ENCODE results near the gene MAPKAP1.

Gene MAPKAP1

GRCh38 chr9:125470189-125470588 lies 236.8 kb downstream of the MAPKAP1 start:
- H3K4me3 ChIP-seq (replicated peaks; ENCODE audit: low read depth, low read length): no peak overlapping the region
- no peak for DNase-seq (ENCODE audit: low read depth)
- no peak for TF ChIP-seq CTCF (IDR thresholded peaks at IDR 0.05; ENCODE audit: low read length, missing control alignments)

GRCh38 chr9:125468646-125469045 lies 238.4 kb downstream of the MAPKAP1 start:
- no peak overlapping the region for H3K4me3 ChIP-seq (replicated peaks; ENCODE audit: low read depth, low read length)
- no peak for DNase-seq (ENCODE audit: low read depth)
- no peak for TF ChIP-seq CTCF (IDR thresholded peaks at IDR 0.05; ENCODE audit: low read length, missing control alignments)

GRCh38 chr9:125467116-125467740 lies 239.8 kb downstream of the MAPKAP1 start:
- no peak overlapping the region for H3K4me3 ChIP-seq (replicated peaks; ENCODE audit: low read depth, low read length)
- DNase-seq (ENCODE audit: low read depth): peak; percentile 36
- TF ChIP-seq CTCF (IDR thresholded peaks at IDR 0.05; ENCODE audit: low read length, missing control alignments): no peak

GRCh38 chr9:125466411-125466810 lies 240.6 kb downstream of the MAPKAP1 start:
- no peak for DNase-seq (ENCODE audit: low read depth)
- no peak overlapping the region for H3K4me3 ChIP-seq (replicated peaks; ENCODE audit: low read depth, low read length)

GRCh38 chr9:125464591-125465385 lies 242.2 kb downstream of the MAPKAP1 start:
- DNase-seq (ENCODE audit: low read depth): no peak
- TF ChIP-seq CTCF (IDR thresholded peaks at IDR 0.05; ENCODE audit: low read length, missing control alignments): no peak
- H3K4me3 ChIP-seq (replicated peaks; ENCODE audit: low read depth, low read length): no peak overlapping the region

More at GRCh38 chr9:125466411-125466810, 240.6 kb downstream of the MAPKAP1 start:
- TF ChIP-seq CTCF (IDR thresholded peaks at IDR 0.05; ENCODE audit: low read length, missing control alignments): no peak

GRCh38 chr9:125463926-125464325 lies 243.1 kb downstream of the MAPKAP1 start:
- no peak for DNase-seq (ENCODE audit: low read depth)
- no peak for TF ChIP-seq CTCF (IDR thresholded peaks at IDR 0.05; ENCODE audit: low read length, missing control alignments)
- no peak overlapping the region for H3K4me3 ChIP-seq (replicated peaks; ENCODE audit: low read depth, low read length)
